Measurements from ENCODE around the gene EDNRA.
"Not testable (repeated sequence)": the region's sequence is repeated elsewhere in the genome, so short reads cannot be mapped to it uniquely, and the experiment has no call there.

Gene EDNRA

DNA sequence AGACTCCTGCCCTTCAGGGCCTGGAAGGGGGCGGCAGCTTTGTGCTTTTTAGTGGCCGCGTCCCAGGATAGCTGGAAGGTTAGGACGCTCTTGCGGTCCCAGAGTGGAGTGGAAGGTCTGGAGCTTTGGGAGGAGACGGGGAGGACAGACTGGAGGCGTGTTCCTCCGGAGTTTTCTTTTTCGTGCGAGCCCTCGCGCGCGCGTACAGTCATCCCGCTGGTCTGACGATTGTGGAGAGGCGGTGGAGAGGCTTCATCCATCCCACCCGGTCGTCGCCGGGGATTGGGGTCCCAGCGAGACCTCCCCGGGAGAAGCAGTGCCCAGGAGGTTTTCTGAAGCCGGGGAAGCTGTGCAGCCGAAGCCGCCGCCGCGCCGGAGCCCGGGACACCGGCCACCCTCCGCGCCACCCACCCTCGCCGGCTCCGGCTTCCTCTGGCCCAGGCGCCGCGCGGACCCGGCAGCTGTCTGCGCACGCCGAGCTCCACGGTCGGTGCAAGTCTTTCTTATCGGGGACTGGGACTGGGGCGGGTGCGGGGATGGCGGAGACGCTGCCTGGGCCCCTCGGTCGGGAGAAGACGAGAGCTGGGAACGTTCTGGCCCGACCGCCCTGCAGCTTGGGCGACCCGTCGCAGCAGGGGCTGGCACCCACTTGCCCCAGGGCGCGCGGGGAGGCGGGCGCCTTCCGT, at the start of gene EDNRA:
EDNRA (plus strand) TSS at position 207 of the 686 bp plus-strand sequence. CDS start 4,585 bp downstream, outside the sequence.
- no peaks in the 10 kb centered on the region for H3K9me3 Mint-ChIP-seq
- H3K36me3 Mint-ChIP-seq (ENCODE audit: insufficient read depth) = peaks cover 1% of the 10 kb centered on the region
- DNase-seq (ENCODE audit: low spot score in 2 of 2) (no peak), ATAC-seq (replicated peaks; ENCODE audit: extremely low read depth, poor library complexity, severe bottlenecking) (no peak)
- H3K27me3 Mint-ChIP-seq = peaks cover 42% of the 10 kb centered on the region
- no peak within 1 kb of the TSS for H3K27ac Mint-ChIP-seq (ENCODE audit: low read depth)
- no peaks in the 10 kb centered on the region for H3K4me1 Mint-ChIP-seq
- H3K4me3 Mint-ChIP-seq = no peak within 1 kb of the TSS

DNA sequence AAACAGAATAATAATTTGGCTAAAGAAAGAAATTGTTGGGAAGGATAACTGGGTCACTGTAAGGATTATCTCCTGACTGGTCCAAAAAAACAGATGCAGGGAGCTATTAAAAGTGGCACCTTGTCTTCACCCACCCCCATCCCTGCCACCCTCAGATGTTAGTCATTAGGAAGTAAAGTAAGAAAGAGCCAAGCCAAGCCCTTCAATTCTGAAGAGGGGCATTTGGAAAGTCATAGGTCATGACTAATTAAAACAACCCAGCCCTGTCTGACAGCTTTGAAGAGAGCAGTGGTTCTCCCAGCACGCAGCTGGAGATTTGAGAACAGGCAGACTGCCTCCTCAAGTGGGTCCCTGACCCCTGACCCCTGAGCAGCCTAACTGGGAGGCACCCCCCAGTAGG, 46.5 kb upstream of the EDNRA start:
- not testable (repeated sequence) for H3K27ac Mint-ChIP-seq (ENCODE audit: low read depth); H3K4me1 Mint-ChIP-seq; H3K27me3 Mint-ChIP-seq; H3K4me3 Mint-ChIP-seq; H3K36me3 Mint-ChIP-seq (ENCODE audit: insufficient read depth); ATAC-seq (replicated peaks; ENCODE audit: extremely low read depth, poor library complexity, severe bottlenecking); H3K9me3 Mint-ChIP-seq; DNase-seq (ENCODE audit: low spot score in 2 of 2)

DNA sequence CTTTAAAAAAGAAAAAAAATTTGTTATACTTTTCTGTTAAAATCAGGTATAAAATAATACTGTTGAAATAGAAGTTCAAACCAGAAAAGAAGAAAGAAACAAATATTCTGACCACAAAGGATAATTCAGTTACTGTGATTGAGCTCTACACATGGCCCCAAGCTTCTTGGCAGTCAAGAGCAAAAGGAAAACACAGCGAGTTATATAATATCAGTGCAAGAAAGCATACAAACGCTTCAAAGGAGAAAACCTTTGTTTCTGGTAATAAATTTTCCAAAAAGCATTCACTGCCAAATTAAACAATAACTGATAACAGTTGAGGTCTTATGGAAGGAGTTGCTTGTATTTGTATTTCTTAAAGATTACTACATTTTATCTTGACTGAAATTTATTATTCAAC, 40.5 kb upstream of the EDNRA start:
- Mint-ChIP-seq H3K4me3 (no peak overlapping the region), H3K4me1 (no peaks in the 10 kb centered on the region)
- DNase-seq (ENCODE audit: low spot score in 2 of 2) = no peak

DNA sequence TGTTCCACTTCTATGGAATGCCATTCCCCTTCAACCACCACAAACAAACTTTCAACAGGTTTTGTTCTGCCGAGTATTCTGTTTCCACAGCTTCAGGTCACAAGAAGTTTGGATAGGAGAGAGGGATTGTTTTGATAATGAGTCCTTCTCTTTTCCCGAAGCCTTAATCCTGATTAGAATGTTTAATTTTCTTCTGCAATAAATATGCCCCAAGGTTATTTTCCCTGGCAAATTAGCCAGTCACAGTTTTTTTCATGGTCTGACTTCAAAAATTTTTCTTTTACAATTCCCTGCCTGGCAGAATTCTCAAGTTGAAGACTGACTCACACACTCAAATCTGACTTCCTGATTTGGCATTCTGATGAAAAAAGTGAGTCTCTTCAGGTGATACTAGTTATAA, 33.1 kb upstream of the EDNRA start:
- Mint-ChIP-seq H3K4me1 (no peaks in the 10 kb centered on the region), H3K4me3 (no peak overlapping the region), H3K27me3 (no peaks in the 10 kb centered on the region), H3K36me3 (ENCODE audit: insufficient read depth) (no peaks in the 10 kb centered on the region), H3K27ac (ENCODE audit: low read depth) (no peak overlapping the region), H3K9me3 (peaks cover 7% of the 10 kb centered on the region)
- no peak for ATAC-seq (replicated peaks; ENCODE audit: extremely low read depth, poor library complexity, severe bottlenecking)
- DNase-seq (ENCODE audit: low spot score in 2 of 2) = no peak

More for the DNA sequence above, 40.5 kb upstream of the EDNRA start:
- no peak overlapping the region for H3K27ac Mint-ChIP-seq (ENCODE audit: low read depth)
- no peak for ATAC-seq (replicated peaks; ENCODE audit: extremely low read depth, poor library complexity, severe bottlenecking)
- H3K36me3 Mint-ChIP-seq (ENCODE audit: insufficient read depth) = no peaks in the 10 kb centered on the region
- peaks cover 17% of the 10 kb centered on the region for H3K9me3 Mint-ChIP-seq
- H3K27me3 Mint-ChIP-seq = no peaks in the 10 kb centered on the region

- ATAC-seq (replicated peaks; ENCODE audit: extremely low read depth, poor library complexity, severe bottlenecking) (no peak), DNase-seq (ENCODE audit: low spot score in 2 of 2) (no peak)
- no peak overlapping the region for H3K4me3 Mint-ChIP-seq
- no peak overlapping the region for H3K27ac Mint-ChIP-seq (ENCODE audit: low read depth)
- H3K36me3 Mint-ChIP-seq (ENCODE audit: insufficient read depth) = no peaks in the 10 kb centered on the region
- no peaks in the 10 kb centered on the region for H3K9me3 Mint-ChIP-seq
- no peaks in the 10 kb centered on the region for H3K4me1 Mint-ChIP-seq
- no peaks in the 10 kb centered on the region for H3K27me3 Mint-ChIP-seq
Observed at GRCh38 chr4:147453561-147454141, 27.2 kb upstream of the EDNRA start.

- no peak for DNase-seq (ENCODE audit: low spot score in 2 of 2)
Observed at GRCh38 chr4:147456706-147457105, 24.2 kb upstream of the EDNRA start.

DNA sequence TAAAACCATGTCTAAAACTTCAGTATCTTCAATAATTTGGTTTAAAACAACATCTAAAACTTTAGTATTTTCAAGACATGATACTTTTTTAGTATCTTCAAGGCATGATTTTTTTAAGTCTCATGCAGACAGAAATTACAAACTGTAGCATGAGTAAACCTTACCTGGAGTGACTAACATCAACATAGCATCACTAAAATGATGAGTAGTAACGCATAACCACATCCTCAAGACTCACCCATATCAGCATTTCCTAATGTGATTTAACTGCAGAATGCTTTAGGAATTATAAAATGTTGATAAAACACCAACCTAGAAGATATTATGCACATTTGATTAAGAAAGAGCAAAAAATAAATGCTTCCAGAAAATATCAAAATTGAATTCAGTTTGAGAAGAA, 19.7 kb upstream of the EDNRA start:
- no peaks in the 10 kb centered on the region for H3K27me3 Mint-ChIP-seq
- no peak overlapping the region for H3K4me3 Mint-ChIP-seq
- no peaks in the 10 kb centered on the region for H3K4me1 Mint-ChIP-seq
- no peak overlapping the region for H3K27ac Mint-ChIP-seq (ENCODE audit: low read depth)
- DNase-seq (ENCODE audit: low spot score in 2 of 2) = no peak
- peaks cover 8% of the 10 kb centered on the region for H3K9me3 Mint-ChIP-seq
- ATAC-seq (replicated peaks; ENCODE audit: extremely low read depth, poor library complexity, severe bottlenecking) = no peak
- H3K36me3 Mint-ChIP-seq (ENCODE audit: insufficient read depth) = no peaks in the 10 kb centered on the region

More at GRCh38 chr4:147456706-147457105, 24.2 kb upstream of the EDNRA start:
- no peak for ATAC-seq (replicated peaks; ENCODE audit: extremely low read depth, poor library complexity, severe bottlenecking)
- no peak overlapping the region for H3K4me3 Mint-ChIP-seq
- no peaks in the 10 kb centered on the region for H3K4me1 Mint-ChIP-seq
- H3K36me3 Mint-ChIP-seq (ENCODE audit: insufficient read depth) = no peaks in the 10 kb centered on the region
- no peaks in the 10 kb centered on the region for H3K27me3 Mint-ChIP-seq
- H3K27ac Mint-ChIP-seq (ENCODE audit: low read depth) = no peak overlapping the region
- no peaks in the 10 kb centered on the region for H3K9me3 Mint-ChIP-seq

DNA sequence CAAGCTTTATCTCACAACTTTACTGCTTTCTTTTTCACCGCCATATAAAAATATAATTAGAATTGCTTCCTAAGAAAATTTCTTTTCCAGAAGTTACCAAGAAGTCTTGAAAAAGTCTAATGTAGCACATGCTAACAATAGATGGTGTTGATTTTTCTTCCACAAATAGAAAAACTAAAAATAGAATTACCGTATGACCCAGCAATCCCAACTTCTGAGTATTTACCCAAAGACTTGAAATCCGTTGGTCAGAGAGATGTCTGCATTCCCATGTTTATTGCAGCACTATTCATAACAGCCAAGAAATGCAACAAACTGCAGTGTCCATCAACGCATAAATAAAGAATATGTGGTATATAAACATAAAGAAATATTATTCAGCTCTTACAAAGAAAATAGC, 17.8 kb upstream of the EDNRA start:
- Mint-ChIP-seq H3K9me3 (peaks cover 8% of the 10 kb centered on the region), H3K36me3 (ENCODE audit: insufficient read depth) (no peaks in the 10 kb centered on the region), H3K27ac (ENCODE audit: low read depth) (no peak overlapping the region), H3K4me3 (no peak overlapping the region), H3K27me3 (no peaks in the 10 kb centered on the region), H3K4me1 (no peaks in the 10 kb centered on the region)
- no peak for DNase-seq (ENCODE audit: low spot score in 2 of 2)
- no peak for ATAC-seq (replicated peaks; ENCODE audit: extremely low read depth, poor library complexity, severe bottlenecking)

- no peak overlapping the region for H3K27ac Mint-ChIP-seq (ENCODE audit: low read depth)
- DNase-seq (ENCODE audit: low spot score in 2 of 2) (no peak), ATAC-seq (replicated peaks; ENCODE audit: extremely low read depth, poor library complexity, severe bottlenecking) (no peak)
- H3K4me3 Mint-ChIP-seq = no peak overlapping the region
- H3K4me1 Mint-ChIP-seq = no peaks in the 10 kb centered on the region
- no peaks in the 10 kb centered on the region for H3K27me3 Mint-ChIP-seq
- H3K36me3 Mint-ChIP-seq (ENCODE audit: insufficient read depth) = no peaks in the 10 kb centered on the region
- H3K9me3 Mint-ChIP-seq = peaks cover 11% of the 10 kb centered on the region
Observed at GRCh38 chr4:147465461-147465860, 15.4 kb upstream of the EDNRA start.

DNA sequence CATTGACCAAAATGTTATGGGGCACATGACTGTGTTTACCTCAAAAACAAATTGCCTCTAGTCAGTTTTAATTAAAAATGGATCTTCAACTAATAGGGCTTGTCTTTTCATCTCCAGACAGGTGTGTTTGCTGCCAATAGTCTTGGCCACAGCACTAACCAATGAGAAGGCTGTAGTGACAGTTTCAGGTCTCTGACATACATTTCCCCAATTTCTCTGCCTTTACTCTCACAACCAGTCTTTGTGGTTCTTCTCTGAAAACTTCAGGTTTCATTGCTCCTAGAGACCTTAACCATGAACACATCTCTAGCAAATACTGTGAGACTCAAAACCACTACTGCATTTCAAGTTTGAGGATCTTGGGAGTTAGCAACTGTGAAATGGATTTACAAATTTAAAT, 3.5 kb upstream of the EDNRA start:
- no peaks in the 10 kb centered on the region for H3K9me3 Mint-ChIP-seq
- H3K27me3 Mint-ChIP-seq = peaks cover 38% of the 10 kb centered on the region
- H3K27ac Mint-ChIP-seq (ENCODE audit: low read depth) = no peak overlapping the region
- ATAC-seq (replicated peaks; ENCODE audit: extremely low read depth, poor library complexity, severe bottlenecking) (no peak), DNase-seq (ENCODE audit: low spot score in 2 of 2) (no peak)
- peaks cover 1% of the 10 kb centered on the region for H3K36me3 Mint-ChIP-seq (ENCODE audit: insufficient read depth)
- no peaks in the 10 kb centered on the region for H3K4me1 Mint-ChIP-seq
- H3K4me3 Mint-ChIP-seq = no peak overlapping the region

GRCh38 chr4:147479376-147479775, 1.5 kb upstream of the EDNRA start:
- DNase-seq (ENCODE audit: low spot score in 2 of 2) (no peak), ATAC-seq (replicated peaks; ENCODE audit: extremely low read depth, poor library complexity, severe bottlenecking) (no peak)
- no peaks in the 10 kb centered on the region for H3K9me3 Mint-ChIP-seq
- no peak overlapping the region for H3K4me3 Mint-ChIP-seq
- no peak overlapping the region for H3K27ac Mint-ChIP-seq (ENCODE audit: low read depth)
- H3K36me3 Mint-ChIP-seq (ENCODE audit: insufficient read depth) = peaks cover 1% of the 10 kb centered on the region
- peaks cover 42% of the 10 kb centered on the region for H3K27me3 Mint-ChIP-seq
- no peaks in the 10 kb centered on the region for H3K4me1 Mint-ChIP-seq

DNA sequence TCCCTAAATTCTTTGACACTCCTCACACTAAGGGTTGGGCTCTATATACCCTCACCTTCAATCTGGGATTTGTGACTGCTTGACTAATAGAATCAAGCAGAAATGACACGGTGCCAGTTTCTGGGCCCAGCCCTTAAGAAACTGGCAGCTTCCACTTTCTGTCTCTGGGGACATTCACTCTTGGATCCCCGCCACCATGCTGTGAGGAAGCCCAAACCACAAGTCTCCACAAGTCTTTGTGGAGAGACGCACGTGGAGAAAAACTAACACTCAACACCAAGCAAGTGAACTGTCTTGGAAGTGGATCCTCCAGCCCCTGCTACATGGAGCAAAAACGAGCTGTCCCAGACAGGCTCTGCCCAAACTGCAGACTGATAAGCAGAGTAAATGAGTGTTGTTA, 1.1 kb upstream of the EDNRA start:
- no peaks in the 10 kb centered on the region for H3K9me3 Mint-ChIP-seq
- H3K27me3 Mint-ChIP-seq = peaks cover 42% of the 10 kb centered on the region
- H3K27ac Mint-ChIP-seq (ENCODE audit: low read depth) = no peak overlapping the region
- no peaks in the 10 kb centered on the region for H3K4me1 Mint-ChIP-seq
- ATAC-seq (replicated peaks; ENCODE audit: extremely low read depth, poor library complexity, severe bottlenecking) (no peak), DNase-seq (ENCODE audit: low spot score in 2 of 2) (no peak)
- no peak overlapping the region for H3K4me3 Mint-ChIP-seq
- H3K36me3 Mint-ChIP-seq (ENCODE audit: insufficient read depth) = peaks cover 1% of the 10 kb centered on the region

DNA sequence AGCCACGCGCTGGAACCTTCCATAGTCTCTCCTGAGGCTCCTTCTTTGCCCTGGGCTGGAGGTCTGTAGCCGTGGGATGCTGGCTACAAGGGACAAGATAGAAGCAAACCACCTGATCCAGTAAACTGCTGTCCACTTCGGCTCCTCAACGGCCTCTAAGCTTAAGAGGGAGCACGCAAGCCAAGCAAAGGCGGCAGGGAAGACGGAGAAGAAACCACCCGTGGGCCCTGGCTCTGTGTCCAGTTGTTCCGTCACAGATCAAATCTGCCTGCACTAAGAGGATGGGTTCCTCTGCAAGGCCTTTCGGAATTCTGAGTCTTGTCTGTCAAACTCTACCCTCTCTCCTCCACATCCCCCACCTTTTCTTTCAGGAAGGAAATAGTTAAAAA, 401 bp upstream of the EDNRA start:
- H3K27me3 Mint-ChIP-seq = peaks cover 42% of the 10 kb centered on the region
- peaks cover 1% of the 10 kb centered on the region for H3K36me3 Mint-ChIP-seq (ENCODE audit: insufficient read depth)
- DNase-seq (ENCODE audit: low spot score in 2 of 2) (no peak), ATAC-seq (replicated peaks; ENCODE audit: extremely low read depth, poor library complexity, severe bottlenecking) (no peak)
- H3K4me3 Mint-ChIP-seq = no peak overlapping the region
- H3K4me1 Mint-ChIP-seq = no peaks in the 10 kb centered on the region
- H3K9me3 Mint-ChIP-seq = no peaks in the 10 kb centered on the region
- no peak overlapping the region for H3K27ac Mint-ChIP-seq (ENCODE audit: low read depth)

Measured in central memory CD8-positive, alpha-beta T cell (primary cell).